DND-41 (cell line): ENCODE measurements around the gene SLC39A11.

ENCODE experiments used
- ATAC-seq: fragments of 200-7000 bp; cut with Tn5 transposase; 3 replicates; pipeline ENCODE4 v1.9.1; 2021; ENCODE audit warnings: low read depth; ENCODE audit not compliant: insufficient read depth
- DNase-seq: peaks from one replicate; pipeline ENCODE4 v3.0.0-alpha.2; 2020
- H2AFZ ChIP-seq: 2 replicates; pipeline ENCODE4 v1.6.0; 2012; ENCODE audit warnings: low read depth, low read length
- H3K27ac ChIP-seq: 2 replicates; pipeline ENCODE4 v1.5.1; 2012; ENCODE audit warnings: low read length, inconsistent platforms
- H3K27me3 ChIP-seq: fragments of 200-600 bp; sonication (generic); 2 replicates; pipeline ENCODE4 v1.6.0; 2012; ENCODE audit warnings: low read length, mild to moderate bottlenecking, inconsistent platforms; ENCODE audit not compliant: insufficient read depth, poor library complexity
- H3K36me3 ChIP-seq: 2 replicates; pipeline ENCODE4 v1.5.1; 2012; ENCODE audit warnings: low read length, inconsistent platforms; ENCODE audit not compliant: insufficient read depth
- H3K4me1 ChIP-seq: 2 replicates; pipeline ENCODE4 v1.5.1; 2012; ENCODE audit warnings: mild to moderate bottlenecking, low read length; ENCODE audit not compliant: insufficient read depth
- H3K4me2 ChIP-seq: 2 replicates; pipeline ENCODE4 v1.6.0; 2012; ENCODE audit warnings: mild to moderate bottlenecking, moderate library complexity, low read length, inconsistent platforms; ENCODE audit not compliant: insufficient read depth
- H3K4me3 ChIP-seq, 2 experiments: fragments of 200-600 bp in 1 of 2; shearing (Covaris generic) in 1 of 2; 2 replicates each; pipeline ENCODE4 v1.5.1; 2012 to 2016; ENCODE audit warnings: inconsistent platforms in 2 of 2, low read length in 2 of 2, mild to moderate bottlenecking in 2 of 2, low read depth in 1 of 2, moderate library complexity in 1 of 2
- H3K79me2 ChIP-seq: 2 replicates; pipeline ENCODE4 v1.6.0; 2012; ENCODE audit warnings: low read length, inconsistent platforms; ENCODE audit not compliant: insufficient read depth
- H3K9ac ChIP-seq: 2 replicates; pipeline ENCODE4 v1.6.0; 2012; ENCODE audit warnings: low read depth, mild to moderate bottlenecking, inconsistent platforms, low read length, moderate library complexity
- H3K9me3 ChIP-seq: 2 replicates; pipeline ENCODE4 v1.5.1; 2012; ENCODE audit warnings: low read length, moderate library complexity, mild to moderate bottlenecking, inconsistent platforms; ENCODE audit not compliant: insufficient read depth, severe bottlenecking
- H4K20me1 ChIP-seq: 2 replicates; pipeline ENCODE4 v1.6.0; 2012; ENCODE audit warnings: low read length; ENCODE audit not compliant: insufficient read depth
- EZH2 ChIP-seq: IDR thresholded peaks from 3 replicates; pipeline ENCODE4 v1.6.1; 2012; ENCODE audit warnings: borderline replicate concordance, low read depth, mild to moderate bottlenecking, moderate library complexity, low read length, inconsistent platforms; ENCODE audit not compliant: severe bottlenecking
- TF ChIP-seq, protein P1 (sequence below): IDR thresholded peaks from 2 replicates; pipeline ENCODE4 v1.5.1; 2012; ENCODE audit warnings: borderline replicate concordance, low read length, moderate library complexity, mild to moderate bottlenecking; ENCODE audit not compliant: poor library complexity, severe bottlenecking; ENCODE audit errors: extremely low read depth

The SLC39A11 gene

GRCh38 chr17:72879877-72880276 lies 212.6 kb downstream of the SLC39A11 start:
- H3K9me3 ChIP-seq: peaks cover 31% of the 10 kb centered on the region
- no peaks in the 10 kb centered on the region for H4K20me1 ChIP-seq
- H3K36me3 ChIP-seq: peaks cover 8% of the 10 kb centered on the region; the same call in 1 of the 2 replicates
- no peak overlapping the region for H3K27ac ChIP-seq
- no peaks in the 10 kb centered on the region for H3K4me1 ChIP-seq
- H3K9ac ChIP-seq: no peak overlapping the region
- H3K27me3 ChIP-seq: no peaks in the 10 kb centered on the region
- DNase-seq (no peak), ATAC-seq (no peak)
- TF ChIP-seq, protein P1, sequence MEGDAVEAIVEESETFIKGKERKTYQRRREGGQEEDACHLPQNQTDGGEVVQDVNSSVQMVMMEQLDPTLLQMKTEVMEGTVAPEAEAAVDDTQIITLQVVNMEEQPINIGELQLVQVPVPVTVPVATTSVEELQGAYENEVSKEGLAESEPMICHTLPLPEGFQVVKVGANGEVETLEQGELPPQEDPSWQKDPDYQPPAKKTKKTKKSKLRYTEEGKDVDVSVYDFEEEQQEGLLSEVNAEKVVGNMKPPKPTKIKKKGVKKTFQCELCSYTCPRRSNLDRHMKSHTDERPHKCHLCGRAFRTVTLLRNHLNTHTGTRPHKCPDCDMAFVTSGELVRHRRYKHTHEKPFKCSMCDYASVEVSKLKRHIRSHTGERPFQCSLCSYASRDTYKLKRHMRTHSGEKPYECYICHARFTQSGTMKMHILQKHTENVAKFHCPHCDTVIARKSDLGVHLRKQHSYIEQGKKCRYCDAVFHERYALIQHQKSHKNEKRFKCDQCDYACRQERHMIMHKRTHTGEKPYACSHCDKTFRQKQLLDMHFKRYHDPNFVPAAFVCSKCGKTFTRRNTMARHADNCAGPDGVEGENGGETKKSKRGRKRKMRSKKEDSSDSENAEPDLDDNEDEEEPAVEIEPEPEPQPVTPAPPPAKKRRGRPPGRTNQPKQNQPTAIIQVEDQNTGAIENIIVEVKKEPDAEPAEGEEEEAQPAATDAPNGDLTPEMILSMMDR: no peak
- no peak for TF ChIP-seq EZH2
- no peak overlapping the region for H3K4me3 ChIP-seq
- no peaks in the 10 kb centered on the region for H3K79me2 ChIP-seq
- H3K4me2 ChIP-seq: no peak overlapping the region
- H2AFZ ChIP-seq: no peak overlapping the region

DNA sequence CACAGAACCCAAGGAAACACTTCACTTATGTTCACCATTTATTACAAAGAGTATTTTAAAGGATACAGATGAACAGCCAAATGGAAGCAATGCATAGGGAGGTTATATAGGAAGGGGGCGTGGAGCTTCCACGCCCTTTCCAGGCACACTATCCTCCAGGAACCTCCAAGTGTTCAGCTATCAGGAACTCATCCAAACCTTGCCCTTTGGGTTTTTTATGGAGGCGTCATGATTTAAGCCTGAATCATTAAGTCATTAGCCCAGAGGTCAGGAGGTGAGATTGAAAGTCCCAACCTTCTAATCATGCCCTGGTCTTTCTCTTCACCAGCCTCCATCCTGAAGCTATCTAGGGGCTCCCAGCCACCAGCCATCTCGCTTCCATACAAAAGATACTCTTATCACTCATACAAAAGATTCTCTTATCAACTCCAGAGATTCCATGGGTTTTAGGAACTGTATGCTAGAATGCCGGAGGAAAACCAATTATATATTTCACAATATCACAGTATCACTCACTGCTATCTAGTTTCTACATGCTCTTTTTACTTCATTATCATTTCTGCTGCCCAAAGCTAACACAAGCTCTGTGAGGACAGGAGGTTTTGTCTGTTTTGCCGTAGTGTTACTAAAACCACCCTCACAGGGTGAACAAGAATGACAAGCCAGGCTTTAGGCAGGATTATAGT lies 213.4 kb downstream of the SLC39A11 start:
- Histone ChIP-seq H3K9me3 (peaks cover 31% of the 10 kb centered on the region), H3K4me3 (no peak overlapping the region), H3K27me3 (no peaks in the 10 kb centered on the region), H3K4me1 (no peaks in the 10 kb centered on the region), H3K36me3 (peaks cover 8% of the 10 kb centered on the region; the same call in 1 of the 2 replicates), H3K4me2 (no peak overlapping the region), H3K27ac (no peak overlapping the region), H3K79me2 (no peaks in the 10 kb centered on the region), H2AFZ (no peak overlapping the region), H4K20me1 (no peaks in the 10 kb centered on the region), H3K9ac (no peak overlapping the region)
- DNase-seq (no peak), ATAC-seq (no peak)
- TF ChIP-seq, protein P1: no peak
- no peak for TF ChIP-seq EZH2

GRCh38 chr17:72877348-72877747 lies 215.1 kb downstream of the SLC39A11 start:
- no peak overlapping the region for H3K9ac ChIP-seq
- H2AFZ ChIP-seq: no peak overlapping the region
- H3K27me3 ChIP-seq: no peaks in the 10 kb centered on the region
- TF ChIP-seq EZH2: no peak
- TF ChIP-seq, protein P1: no peak
- H3K36me3 ChIP-seq: 0 out of 2 replicates have a peak, but pooled peaks cover 4% of the 10 kb centered on the region
- no peak overlapping the region for H3K4me3 ChIP-seq
- H3K79me2 ChIP-seq: no peaks in the 10 kb centered on the region
- H3K9me3 ChIP-seq: peaks cover 31% of the 10 kb centered on the region
- H4K20me1 ChIP-seq: no peaks in the 10 kb centered on the region
- no peak overlapping the region for H3K4me2 ChIP-seq
- ATAC-seq (no peak), DNase-seq (no peak)
- H3K27ac ChIP-seq: no peak overlapping the region
- no peaks in the 10 kb centered on the region for H3K4me1 ChIP-seq
